H9 (cell line): ENCODE measurements around the gene CFAP90. TPM values are rescaled to one million over a fixed set of nuclear protein-coding genes. Genes with fewer than 3 reads are reported as not detected.
A peak's percentile ranks its signal among the peaks of the same experiment; 100 is the strongest.

Source experiments
- DNase-seq: peaks from one replicate; pipeline ENCODE4 v3.0.0-alpha.2; 2017
- H2AFZ ChIP-seq: one replicate; pipeline ENCODE4 v1.6.1; 2013; ENCODE audit warnings: mild to moderate bottlenecking, low read length, control low read depth, moderate library complexity
- H2AK5ac ChIP-seq: 2 replicates; pipeline ENCODE4 v1.6.1; 2013; ENCODE audit warnings: low read length, control low read depth, mixed read lengths; ENCODE audit not compliant: insufficient read length
- H2BK120ac ChIP-seq: one replicate; pipeline ENCODE4 v1.6.1; 2013; ENCODE audit warnings: low read depth, mild to moderate bottlenecking, low read length, control low read depth, inconsistent platforms; ENCODE audit not compliant: poor library complexity, severe bottlenecking
- H2BK12ac ChIP-seq: 2 replicates; pipeline ENCODE4 v1.6.1; 2013; ENCODE audit warnings: low read length, control low read depth, mixed read lengths, low read depth; ENCODE audit not compliant: insufficient read length
- H2BK15ac ChIP-seq: 2 replicates; pipeline ENCODE4 v1.6.1; 2013; ENCODE audit warnings: low read depth, low read length, control low read depth
- H2BK20ac ChIP-seq: one replicate; pipeline ENCODE4 v1.6.1; 2013; ENCODE audit warnings: low read depth, mild to moderate bottlenecking, low read length, control low read depth, inconsistent platforms; ENCODE audit not compliant: poor library complexity, severe bottlenecking
- H2BK5ac ChIP-seq: 2 replicates; pipeline ENCODE4 v1.6.1; 2013; ENCODE audit warnings: low read length, control low read depth, mixed read lengths; ENCODE audit not compliant: insufficient read length
- H3K14ac ChIP-seq: 2 replicates; pipeline ENCODE4 v1.6.1; 2013; ENCODE audit warnings: low read length, control low read depth; ENCODE audit not compliant: insufficient read depth
- H3K18ac ChIP-seq: 2 replicates; pipeline ENCODE4 v1.6.1; 2013; ENCODE audit warnings: low read depth, mild to moderate bottlenecking, mixed read lengths, low read length, control low read depth; ENCODE audit not compliant: insufficient read length
- H3K23ac ChIP-seq: 2 replicates; pipeline ENCODE4 v1.6.1; 2013; ENCODE audit warnings: low read length, control low read depth, mixed read lengths, low read depth; ENCODE audit not compliant: insufficient read length
- H3K23me2 ChIP-seq: 2 replicates; pipeline ENCODE4 v1.6.1; 2013; ENCODE audit warnings: low read depth, mild to moderate bottlenecking, mixed read lengths, low read length, control low read depth; ENCODE audit not compliant: insufficient read length, poor library complexity, severe bottlenecking
- H3K27ac ChIP-seq: 2 replicates; pipeline ENCODE4 v1.5.1; 2013; ENCODE audit warnings: low read length, control low read depth, mixed read lengths, low read depth; ENCODE audit not compliant: insufficient read length
- H3K27me3 ChIP-seq: 2 replicates; pipeline ENCODE4 v1.6.1; 2013; ENCODE audit warnings: low read length, control low read depth, inconsistent platforms; ENCODE audit not compliant: insufficient read depth
- H3K4ac ChIP-seq: 2 replicates; pipeline ENCODE4 v1.6.1; 2013; ENCODE audit warnings: low read depth, mild to moderate bottlenecking, control low read depth, inconsistent platforms, low read length, moderate library complexity
- H3K4me1 ChIP-seq: 2 replicates; pipeline ENCODE4 v1.6.1; 2013; ENCODE audit warnings: low read length, control low read depth, inconsistent platforms; ENCODE audit not compliant: insufficient read depth
- H3K4me2 ChIP-seq: 2 replicates; pipeline ENCODE4 v1.6.1; 2013; ENCODE audit warnings: low read length, control low read depth, mixed read lengths; ENCODE audit not compliant: insufficient read length, insufficient read depth
- H3K56ac ChIP-seq: 2 replicates; pipeline ENCODE4 v1.6.1; 2013; ENCODE audit warnings: low read depth, mild to moderate bottlenecking, mixed read lengths, low read length, control low read depth; ENCODE audit not compliant: insufficient read length
- H3K79me1 ChIP-seq: 2 replicates; pipeline ENCODE4 v1.6.1; 2013; ENCODE audit warnings: low read depth, mild to moderate bottlenecking, moderate library complexity, low read length, control low read depth, inconsistent platforms; ENCODE audit not compliant: insufficient read depth, poor library complexity, severe bottlenecking
- H3K79me2 ChIP-seq: 2 replicates; pipeline ENCODE4 v1.6.1; 2013; ENCODE audit warnings: low read length, control low read depth, inconsistent platforms; ENCODE audit not compliant: insufficient read depth
- H3K9ac ChIP-seq: 2 replicates; pipeline ENCODE4 v1.6.1; 2013; ENCODE audit warnings: low read length, control low read depth, mixed read lengths; ENCODE audit not compliant: insufficient read length; ENCODE audit errors: extremely low read depth
- H3K9me3 ChIP-seq: one replicate; pipeline ENCODE4 v1.6.1; 2013; ENCODE audit warnings: low read depth, low read length, inconsistent platforms; ENCODE audit not compliant: control insufficient read depth
- H3T11ph ChIP-seq: one replicate; pipeline ENCODE4 v1.6.1; 2013; ENCODE audit warnings: mild to moderate bottlenecking, low read length, control low read depth, inconsistent platforms
- H4K20me1 ChIP-seq: one replicate; pipeline ENCODE4 v1.6.1; 2013; ENCODE audit not compliant: control insufficient read depth, insufficient read length, insufficient read depth
- H4K5ac ChIP-seq: 2 replicates; pipeline ENCODE4 v1.6.1; 2013; ENCODE audit warnings: low read depth, mild to moderate bottlenecking, mixed read lengths, low read length, control low read depth; ENCODE audit not compliant: insufficient read length
- H4K8ac ChIP-seq: replicated peaks from 2 replicates; pipeline ENCODE4 v1.6.1; 2013; ENCODE audit warnings: low read length, control low read depth, mixed read lengths, low read depth; ENCODE audit not compliant: insufficient read length
- H4K91ac ChIP-seq: 2 replicates; pipeline ENCODE4 v1.6.1; 2013; ENCODE audit warnings: low read depth, mild to moderate bottlenecking, moderate library complexity, mixed read lengths, low read length, control low read depth; ENCODE audit not compliant: insufficient read length
- H3K27ac Mint-ChIP-seq, 3 experiments: 2 replicates in 2 of 3; 3 replicates in 1 of 3; pipeline ENCODE4 v1.8.0; 2020 to 2021; ENCODE audit warnings: mixed read lengths in 3 of 3, mild to moderate bottlenecking in 1 of 3, moderate library complexity in 1 of 3
- H3K27me3 Mint-ChIP-seq: 2 replicates; pipeline ENCODE4 v1.8.0; 2021; ENCODE audit warnings: low read depth, mild to moderate bottlenecking, moderate library complexity, mixed read lengths
- H3K36me3 Mint-ChIP-seq, 3 experiments: 2 replicates in 2 of 3; 3 replicates in 1 of 3; pipeline ENCODE4 v1.8.0; 2020 to 2021; ENCODE audit warnings: low read depth in 3 of 3, mixed read lengths in 3 of 3; ENCODE audit not compliant: insufficient read depth in 1 of 3
- H3K4me1 Mint-ChIP-seq, 2 experiments: 2 replicates each; pipeline ENCODE4 v1.8.0; 2020; ENCODE audit warnings: mixed read lengths in 2 of 2
- H3K4me3 Mint-ChIP-seq, 2 experiments: 2 replicates in 1 of 2; 3 replicates in 1 of 2; pipeline ENCODE4 v1.8.0; 2020 to 2021; ENCODE audit warnings: mild to moderate bottlenecking in 2 of 2, mixed read lengths in 2 of 2, moderate library complexity in 1 of 2
- H3K9me3 Mint-ChIP-seq, 2 experiments: 2 replicates in 1 of 2; 3 replicates in 1 of 2; pipeline ENCODE4 v1.8.0; 2020; ENCODE audit warnings: mild to moderate bottlenecking in 2 of 2, mixed read lengths in 2 of 2, moderate library complexity in 1 of 2
- WGBS: extraction: QIAGEN DNeasy Blood & Tissue Kit; methylation state at CpG from one replicate; pipeline ENCODE4 v1.1.7; 2013; ENCODE audit warnings: missing lambda C conversion rate, low lambda C conversion rate, mixed read lengths; ENCODE audit not compliant: insufficient read length; ENCODE audit errors: extremely low coverage; 5-methylcytosine and 5-hydroxymethylcytosine counted together
- total RNA-seq: library from RNA; stranded (reverse); gene quantifications from 2 replicates; pipeline ENCODE4 v1.2.1, GENCODE V29; 2021
- TF ChIP-seq, protein P1 (sequence below): fragments of 200-600 bp; sonication (generic); conservative IDR thresholded peaks from 3 replicates; pipeline ENCODE4 v1.8.0; 2021; ENCODE audit warnings: antibody characterized with exemption, mild to moderate bottlenecking

Gene CFAP90
- total RNA-seq, 1 experiment from 2014 or later = 0.44 TPM

DNA sequence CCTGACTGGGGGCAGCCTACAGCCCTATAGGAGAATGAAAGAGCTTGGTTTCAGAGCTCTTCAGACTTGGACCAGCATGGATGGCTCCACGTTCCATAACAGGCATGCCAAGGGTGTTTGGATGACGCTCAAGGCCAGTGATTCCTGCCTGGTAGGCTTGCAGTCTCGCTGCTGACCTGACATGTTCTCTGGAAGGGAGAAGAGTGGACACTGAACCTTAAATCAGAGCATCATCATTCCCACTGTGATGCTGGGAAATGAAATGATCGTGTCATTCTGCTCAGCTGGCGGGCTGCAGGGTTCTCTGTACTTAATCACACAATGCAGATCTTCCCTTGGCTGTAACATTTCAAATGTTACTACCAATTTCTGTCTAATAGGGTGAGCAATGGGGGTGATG, 57.0 kb downstream of the CFAP90 start:
- Histone ChIP-seq H3K4ac (no peak overlapping the region), H3K79me1 (no peaks in the 10 kb centered on the region), H3K23ac (no peak overlapping the region), H2BK20ac (no peak overlapping the region), H3K4me2 (no peak overlapping the region), H3K18ac (no peak overlapping the region), H4K8ac (no peak overlapping the region), H3K9ac (no peak overlapping the region), H4K91ac (no peak overlapping the region), H3K14ac (peak overlapping the region; percentile 16; the same call in 1 of the 2 replicates), H2AK5ac (no peak overlapping the region), H3K9me3 (no peaks in the 10 kb centered on the region), H3K4me1 (peaks cover 9% of the 10 kb centered on the region; the same call in 1 of the 2 replicates), H3K27ac (no peak overlapping the region), H3K23me2 (no peaks in the 10 kb centered on the region), H2BK12ac (no peak overlapping the region), H3K79me2 (no peaks in the 10 kb centered on the region), H2AFZ (no peak overlapping the region), H4K5ac (no peak overlapping the region), H2BK120ac (no peak overlapping the region), H3K27me3 (no peaks in the 10 kb centered on the region), H2BK15ac (no peak overlapping the region), H2BK5ac (no peak overlapping the region), H4K20me1 (no peaks in the 10 kb centered on the region), H3K56ac (no peak overlapping the region), H3T11ph (no peak overlapping the region)
- TF ChIP-seq, protein P1, sequence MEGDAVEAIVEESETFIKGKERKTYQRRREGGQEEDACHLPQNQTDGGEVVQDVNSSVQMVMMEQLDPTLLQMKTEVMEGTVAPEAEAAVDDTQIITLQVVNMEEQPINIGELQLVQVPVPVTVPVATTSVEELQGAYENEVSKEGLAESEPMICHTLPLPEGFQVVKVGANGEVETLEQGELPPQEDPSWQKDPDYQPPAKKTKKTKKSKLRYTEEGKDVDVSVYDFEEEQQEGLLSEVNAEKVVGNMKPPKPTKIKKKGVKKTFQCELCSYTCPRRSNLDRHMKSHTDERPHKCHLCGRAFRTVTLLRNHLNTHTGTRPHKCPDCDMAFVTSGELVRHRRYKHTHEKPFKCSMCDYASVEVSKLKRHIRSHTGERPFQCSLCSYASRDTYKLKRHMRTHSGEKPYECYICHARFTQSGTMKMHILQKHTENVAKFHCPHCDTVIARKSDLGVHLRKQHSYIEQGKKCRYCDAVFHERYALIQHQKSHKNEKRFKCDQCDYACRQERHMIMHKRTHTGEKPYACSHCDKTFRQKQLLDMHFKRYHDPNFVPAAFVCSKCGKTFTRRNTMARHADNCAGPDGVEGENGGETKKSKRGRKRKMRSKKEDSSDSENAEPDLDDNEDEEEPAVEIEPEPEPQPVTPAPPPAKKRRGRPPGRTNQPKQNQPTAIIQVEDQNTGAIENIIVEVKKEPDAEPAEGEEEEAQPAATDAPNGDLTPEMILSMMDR = no peak
- no CpG with 5 or more reads among the region's 5 CpGs for WGBS
- Mint-ChIP-seq H3K36me3 (peaks cover 4 to 11% (median 8%) of the 10 kb centered on the region in 3 experiments; a peak in 5 of 7 replicates), H3K4me1 (peaks cover 37 to 39% of the 10 kb centered on the region in 2 experiments), H3K4me3 (no peak overlapping the region), H3K27ac (peak overlapping the region; percentile 62 to 90 (median 78); a peak in 5 of 7 replicates), H3K27me3 (no peaks in the 10 kb centered on the region), H3K9me3 (no peaks in the 10 kb centered on the region)
- no peak for DNase-seq
